Activated CD8-positive, alpha-beta memory T cell treated with anti-CD3 and anti-CD28 coated beads, Interleukin-2, amount 10 ng/mL, durations not matched to agents 7 days and 5 days (primary cell): ENCODE measurements around the gene HEMK1. TPM values are rescaled to one million over a fixed set of nuclear protein-coding genes. Genes with fewer than 3 reads are reported as not detected.
A peak's percentile ranks its signal among the peaks of the same experiment; 100 is the strongest.

Source experiments
- ATAC-seq: fragments of 150-1000 bp; cut with Tn5 transposase; one replicate; pipeline ENCODE4 v1.10.0; 2021; ENCODE audit warnings: moderate library complexity
- CTCF ChIA-PET: fragments of 350-600 bp; sonication (Branson Sonifier 250); formaldehyde crosslinking; loops from one replicate; lab custom pipeline; 2021; ENCODE audit warnings: antibody characterized with exemption; lab: Charles Lee
- DNase-seq: peaks from one replicate; pipeline ENCODE4 v3.0.0-alpha.2; 2020
- H3K27ac Mint-ChIP-seq: one replicate; pipeline ENCODE4 v1.8.0; 2021; ENCODE audit warnings: mild to moderate bottlenecking, mixed read lengths
- H3K27me3 Mint-ChIP-seq: one replicate; pipeline ENCODE4 v1.8.0; 2021; ENCODE audit warnings: mixed read lengths
- H3K36me3 Mint-ChIP-seq: one replicate; pipeline ENCODE4 v1.8.0; 2021; ENCODE audit warnings: mild to moderate bottlenecking, mixed read lengths
- H3K4me1 Mint-ChIP-seq: one replicate; pipeline ENCODE4 v1.8.0; 2021; ENCODE audit warnings: mixed read lengths
- H3K4me3 Mint-ChIP-seq: one replicate; pipeline ENCODE4 v1.8.0; 2021; ENCODE audit warnings: mild to moderate bottlenecking, moderate library complexity, mixed read lengths
- H3K9me3 Mint-ChIP-seq: one replicate; pipeline ENCODE4 v1.8.0; 2022; ENCODE audit warnings: low read depth, mixed read lengths
- total RNA-seq, 2 experiments: library from RNA; stranded (reverse); gene quantifications; one replicate each; pipeline ENCODE4 v1.2.3, GENCODE V29; 2021

HEMK1 gene
- total RNA-seq, 2 experiments from 2014 or later, result 49.9 to 61.3 TPM

DNA sequence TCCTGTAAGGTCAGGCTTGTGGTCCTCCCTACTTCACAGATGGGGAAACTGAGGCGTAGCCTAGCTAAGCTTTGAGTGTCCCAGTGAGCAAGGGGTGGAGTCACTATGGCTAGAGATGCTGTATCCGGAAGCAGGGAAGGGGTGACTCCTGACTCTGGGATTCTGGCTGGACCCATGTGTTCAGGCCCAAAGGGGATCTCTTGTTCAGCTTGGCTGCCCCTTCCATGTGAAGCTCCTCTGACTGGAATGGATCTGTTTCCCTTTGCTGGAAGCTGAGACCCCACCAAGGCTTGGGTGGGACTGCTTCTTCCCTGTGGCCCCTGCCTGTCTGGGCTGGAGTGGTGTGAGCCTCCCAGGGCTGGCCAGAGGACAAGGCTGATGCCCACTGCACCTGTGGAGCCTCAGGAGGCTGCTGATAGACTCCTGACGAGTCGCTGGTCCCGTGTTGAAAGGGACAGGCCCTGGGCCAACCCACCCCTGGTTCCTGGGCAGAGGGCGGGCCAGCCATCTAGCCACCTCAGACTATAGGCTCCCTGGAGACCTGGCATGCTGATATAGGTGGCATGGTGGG is 48.7 kb downstream of the HEMK1 start:
- Mint-ChIP-seq H3K9me3 (no peaks in the 10 kb centered on the region), H3K36me3 (peaks cover 37% of the 10 kb centered on the region), H3K4me3 (peak overlapping the region; percentile 88), H3K27me3 (no peaks in the 10 kb centered on the region), H3K27ac (peak overlapping the region; percentile 87), H3K4me1 (peaks cover 72% of the 10 kb centered on the region)
- DNase-seq (no peak), ATAC-seq (no peak)
- CTCF ChIA-PET, result interaction anchor here (1.0 to 25.1 kb wide), 7 partner anchors 10 to 772 kb away, joined by 5 to 859 read pairs (median 143); partner anchors contain the start of genes C3orf18 and HEMK1

DNA sequence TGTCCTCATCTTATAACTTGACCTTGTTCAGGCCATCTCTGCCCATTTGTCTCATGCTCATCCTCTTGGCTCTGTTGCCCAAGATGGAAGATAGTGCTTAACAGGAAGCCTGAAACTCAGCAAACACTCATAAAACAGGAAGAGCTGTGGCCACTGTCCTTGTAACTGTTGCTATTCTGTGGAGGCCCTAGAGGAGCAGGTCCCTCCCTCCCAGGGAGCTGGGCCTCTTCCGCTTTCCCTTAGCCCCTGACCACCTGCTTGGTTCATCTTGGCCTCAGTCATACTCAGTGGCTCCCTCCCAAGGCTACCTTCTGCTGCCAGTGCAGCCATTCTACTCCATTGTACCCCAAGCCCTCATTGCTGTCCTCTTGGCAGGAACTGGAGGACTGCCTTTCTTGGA is 51.1 kb downstream of the HEMK1 start:
- H3K9me3 Mint-ChIP-seq, result no peaks in the 10 kb centered on the region
- DNase-seq (no peak), ATAC-seq (peak; percentile 5)
- no peaks in the 10 kb centered on the region for H3K27me3 Mint-ChIP-seq
- peaks cover 78% of the 10 kb centered on the region for H3K4me1 Mint-ChIP-seq
- peak overlapping the region; percentile 88 for H3K4me3 Mint-ChIP-seq
- CTCF ChIA-PET, result interaction anchor here (0.6 to 25.1 kb wide), 15 partner anchors 8 to 769 kb away, joined by 3 to 859 read pairs (median 4); partner anchors contain the start of genes C3orf18, CISH, DOCK3 and HEMK1
- peak overlapping the region; percentile 87 for H3K27ac Mint-ChIP-seq
- H3K36me3 Mint-ChIP-seq, result peaks cover 34% of the 10 kb centered on the region

DNA sequence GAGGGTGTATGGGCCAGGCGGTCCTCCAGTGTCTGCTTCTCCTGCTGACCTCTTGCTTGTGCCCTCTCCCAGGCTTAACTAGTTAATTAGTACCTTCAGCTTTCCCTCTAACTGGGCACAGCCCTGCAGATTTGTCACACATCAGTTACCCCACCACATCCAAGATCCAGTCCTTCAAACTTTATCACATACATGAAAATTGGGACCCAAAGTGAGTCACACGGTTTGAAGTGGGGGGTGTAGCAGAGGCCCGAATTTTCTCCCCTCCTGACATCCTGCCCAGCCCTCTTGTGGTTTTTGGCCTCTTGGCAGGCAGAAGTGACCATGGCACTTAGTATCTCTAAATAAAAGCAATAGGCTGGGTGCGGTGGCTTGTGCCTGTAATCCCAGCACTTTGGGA is 51.5 kb downstream of the HEMK1 start:
- DNase-seq (no peak), ATAC-seq (no peak)
- peak overlapping the region; percentile 87 for H3K27ac Mint-ChIP-seq
- H3K9me3 Mint-ChIP-seq, result no peaks in the 10 kb centered on the region
- H3K4me3 Mint-ChIP-seq, result peak overlapping the region; percentile 88
- CTCF ChIA-PET, result interaction anchor here (0.7 to 25.1 kb wide), 13 partner anchors 10 to 769 kb away, joined by 3 to 859 read pairs (median 4); partner anchors contain the start of genes C3orf18, DOCK3 and HEMK1
- H3K4me1 Mint-ChIP-seq, result peaks cover 77% of the 10 kb centered on the region
- peaks cover 34% of the 10 kb centered on the region for H3K36me3 Mint-ChIP-seq
- no peaks in the 10 kb centered on the region for H3K27me3 Mint-ChIP-seq

DNA sequence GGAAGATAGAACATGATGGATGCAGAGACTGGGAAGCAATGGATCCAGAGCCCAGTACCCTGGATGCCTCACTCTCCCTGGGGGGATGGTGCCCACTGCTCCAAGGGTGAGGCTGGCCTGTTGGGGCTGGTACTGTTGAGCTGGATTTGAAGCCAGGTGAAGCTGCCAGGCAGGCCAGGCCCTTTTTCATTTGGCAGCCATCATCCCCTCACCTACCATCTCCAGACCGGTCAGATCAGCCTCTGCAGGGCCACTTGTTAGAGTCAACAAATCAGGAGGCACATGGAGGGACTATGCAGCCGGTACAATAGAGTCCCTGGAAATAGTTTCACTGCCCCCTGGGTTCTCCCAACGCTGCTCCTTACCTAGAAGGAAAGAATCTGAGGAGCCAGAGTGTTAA is 53.6 kb downstream of the HEMK1 start:
- H3K27me3 Mint-ChIP-seq, result no peaks in the 10 kb centered on the region
- CTCF ChIA-PET, result interaction anchor here (1.0 to 8.7 kb wide), 4 partner anchors 9 to 53 kb away, joined by 3 to 164 read pairs (median 6); no protein-coding TSS in a partner anchor
- DNase-seq (no peak), ATAC-seq (no peak)
- no peak overlapping the region for H3K4me3 Mint-ChIP-seq
- peak overlapping the region; percentile 83 for H3K27ac Mint-ChIP-seq
- peaks cover 39% of the 10 kb centered on the region for H3K36me3 Mint-ChIP-seq
- no peaks in the 10 kb centered on the region for H3K9me3 Mint-ChIP-seq
- H3K4me1 Mint-ChIP-seq, result peaks cover 88% of the 10 kb centered on the region

DNA sequence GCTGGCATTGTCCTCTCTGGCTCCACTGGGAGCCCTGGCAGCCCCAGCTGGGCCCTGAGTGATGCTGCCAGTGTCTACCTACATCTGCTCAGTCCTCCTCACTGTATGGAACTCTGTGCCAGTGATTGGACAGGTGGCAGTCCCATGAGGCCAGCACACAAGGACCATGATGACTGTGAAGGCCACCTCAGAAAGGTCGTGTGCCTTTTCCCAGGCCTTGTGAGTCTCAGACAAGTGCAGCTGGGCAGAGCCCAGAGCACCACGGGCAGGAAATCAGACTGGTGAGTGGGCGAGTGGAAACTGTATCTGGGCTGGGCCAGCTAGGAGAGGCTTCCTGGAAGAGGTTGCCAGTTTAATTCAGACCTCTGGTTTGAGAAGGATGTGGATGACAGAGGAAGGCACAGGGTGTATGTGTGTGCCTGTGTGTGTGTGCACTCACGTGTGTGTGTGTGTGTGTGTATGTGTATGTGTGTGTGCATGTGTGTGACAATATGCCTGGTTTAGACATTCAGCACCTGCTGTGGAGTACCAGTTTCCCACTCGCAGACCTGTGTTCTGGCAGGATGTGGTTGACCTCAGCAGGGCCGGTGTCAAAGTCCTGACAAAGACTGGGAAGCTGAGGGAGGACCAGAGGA is 54.6 kb downstream of the HEMK1 start:
- Mint-ChIP-seq H3K4me3 (peak overlapping the region; percentile 54), H3K36me3 (peaks cover 39% of the 10 kb centered on the region), H3K9me3 (no peaks in the 10 kb centered on the region), H3K4me1 (peaks cover 88% of the 10 kb centered on the region), H3K27me3 (no peaks in the 10 kb centered on the region), H3K27ac (peak overlapping the region; percentile 83)
- CTCF ChIA-PET, result interaction anchor here (0.9 to 2.5 kb wide), 8 partner anchors 8 to 66 kb away, joined by 3 to 8 read pairs (median 4); no protein-coding TSS in a partner anchor
- ATAC-seq, result peak; percentile 70
- DNase-seq, result peak; percentile 77

DNA sequence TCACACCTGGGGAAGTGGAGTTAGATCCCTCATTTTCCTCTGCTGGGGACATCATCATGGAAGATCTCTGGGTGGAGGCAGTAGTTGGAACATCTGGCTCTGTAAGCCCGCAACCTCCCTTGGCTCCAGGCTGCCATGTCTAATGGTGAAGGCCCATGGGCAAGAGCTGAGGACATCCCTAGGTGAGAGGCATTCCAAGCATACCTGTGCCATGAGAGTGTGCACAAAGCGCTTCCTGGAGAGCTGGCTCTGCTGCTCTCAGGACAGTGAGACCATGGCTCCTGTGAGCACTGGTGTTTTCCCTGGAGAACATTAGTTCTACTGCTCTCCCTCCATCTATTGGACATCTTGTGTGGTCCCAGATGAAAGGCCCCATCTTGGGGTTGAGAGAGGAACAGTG is 55.3 kb downstream of the HEMK1 start:
- DNase-seq, result no peak
- H3K27me3 Mint-ChIP-seq, result no peaks in the 10 kb centered on the region
- peak overlapping the region; percentile 83 for H3K27ac Mint-ChIP-seq
- ATAC-seq, result no peak
- peak overlapping the region; percentile 54 for H3K4me3 Mint-ChIP-seq
- no peaks in the 10 kb centered on the region for H3K9me3 Mint-ChIP-seq
- CTCF ChIA-PET, result interaction anchor here (0.9 to 2.5 kb wide), 7 partner anchors 8 to 67 kb away, joined by 3 to 8 read pairs (median 5); partner anchors contain the start of gene MAPKAPK3
- peaks cover 88% of the 10 kb centered on the region for H3K4me1 Mint-ChIP-seq
- H3K36me3 Mint-ChIP-seq, result peaks cover 36% of the 10 kb centered on the region

DNA sequence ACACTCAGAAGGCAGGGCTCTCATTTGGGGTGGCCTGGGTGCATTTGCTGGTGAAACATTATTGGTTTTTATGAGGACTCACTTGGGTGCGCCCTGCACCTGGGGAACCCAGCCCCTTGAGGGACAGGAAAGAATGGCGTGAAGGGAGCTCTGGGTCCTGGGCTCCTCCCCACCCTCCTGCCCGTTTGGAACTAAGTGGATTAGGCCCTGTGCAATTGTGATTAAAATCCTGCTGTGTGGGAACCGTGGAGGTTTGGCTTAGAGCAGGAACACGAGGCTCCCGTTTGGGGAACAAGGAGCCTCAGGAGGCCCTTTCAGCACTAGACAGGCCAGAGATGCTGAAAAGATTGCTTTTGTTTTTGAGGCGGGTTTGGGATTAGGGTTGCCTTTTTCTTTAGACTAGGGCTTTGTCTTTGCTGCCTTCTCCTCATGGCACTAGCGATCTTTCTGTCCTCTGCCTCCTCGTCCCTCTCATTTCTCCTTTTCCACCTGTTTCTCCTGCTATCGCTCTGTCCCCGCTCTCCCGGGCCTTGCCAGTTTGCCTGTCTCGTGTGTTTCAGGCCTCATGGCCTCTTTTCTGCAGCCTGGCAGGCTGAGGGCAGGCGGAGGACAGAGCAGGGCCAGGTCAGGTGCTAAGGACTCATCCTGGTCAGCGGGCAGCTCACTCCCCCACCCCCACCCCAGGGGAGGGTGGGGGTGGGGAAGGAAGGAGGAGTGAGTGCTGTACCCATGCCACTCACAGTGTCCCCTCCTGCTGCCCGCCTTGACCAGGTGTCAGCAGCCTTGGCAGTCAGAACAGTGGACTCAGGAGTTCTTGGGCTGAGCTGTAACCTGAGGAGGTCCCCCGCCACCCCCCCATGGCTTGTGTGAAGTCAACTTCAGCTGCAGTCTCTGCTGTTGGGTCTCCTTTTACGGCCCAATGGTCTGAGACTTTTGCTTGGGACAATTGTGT is 56.2 kb downstream of the HEMK1 start:
- Mint-ChIP-seq H3K4me1 (peaks cover 88% of the 10 kb centered on the region), H3K4me3 (no peak overlapping the region), H3K27me3 (no peaks in the 10 kb centered on the region), H3K27ac (peak overlapping the region; percentile 83), H3K36me3 (peaks cover 32% of the 10 kb centered on the region), H3K9me3 (no peaks in the 10 kb centered on the region)
- CTCF ChIA-PET, result interaction anchor here (0.9 to 2.5 kb wide), 4 partner anchors 9 to 27 kb away, joined by 5 to 8 read pairs (median 6); partner anchors contain the start of gene MAPKAPK3
- DNase-seq, result no peak
- ATAC-seq, result no peak

DNA sequence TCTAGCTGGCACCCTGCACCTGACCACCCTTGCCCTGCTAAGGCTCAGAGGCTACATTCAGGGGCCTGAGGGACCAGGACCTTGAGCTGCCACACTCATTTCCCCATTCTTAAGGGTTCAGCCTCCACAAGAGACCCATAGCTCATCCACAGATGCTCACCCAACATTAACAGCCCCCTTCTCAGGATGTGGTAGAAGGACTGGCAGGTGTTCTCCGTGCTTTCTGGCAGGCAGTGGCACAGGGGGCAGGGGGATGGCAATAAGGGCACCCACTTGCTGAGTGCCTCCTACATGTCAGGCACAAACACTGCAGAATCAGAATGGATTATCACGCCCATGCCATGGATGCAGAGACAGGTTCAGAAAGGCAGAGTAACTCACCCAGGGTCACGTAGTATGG is 57.1 kb downstream of the HEMK1 start:
- CTCF ChIA-PET, result interaction anchor here (1.3 to 2.5 kb wide), 2 partner anchors 11 to 27 kb away, joined by 5 to 8 read pairs; no protein-coding TSS in a partner anchor
- no peak for ATAC-seq
- Mint-ChIP-seq H3K36me3 (peaks cover 30% of the 10 kb centered on the region), H3K27ac (peak overlapping the region; percentile 70), H3K9me3 (no peaks in the 10 kb centered on the region), H3K4me1 (peaks cover 90% of the 10 kb centered on the region), H3K27me3 (no peaks in the 10 kb centered on the region), H3K4me3 (no peak overlapping the region)
- DNase-seq, result no peak

DNA sequence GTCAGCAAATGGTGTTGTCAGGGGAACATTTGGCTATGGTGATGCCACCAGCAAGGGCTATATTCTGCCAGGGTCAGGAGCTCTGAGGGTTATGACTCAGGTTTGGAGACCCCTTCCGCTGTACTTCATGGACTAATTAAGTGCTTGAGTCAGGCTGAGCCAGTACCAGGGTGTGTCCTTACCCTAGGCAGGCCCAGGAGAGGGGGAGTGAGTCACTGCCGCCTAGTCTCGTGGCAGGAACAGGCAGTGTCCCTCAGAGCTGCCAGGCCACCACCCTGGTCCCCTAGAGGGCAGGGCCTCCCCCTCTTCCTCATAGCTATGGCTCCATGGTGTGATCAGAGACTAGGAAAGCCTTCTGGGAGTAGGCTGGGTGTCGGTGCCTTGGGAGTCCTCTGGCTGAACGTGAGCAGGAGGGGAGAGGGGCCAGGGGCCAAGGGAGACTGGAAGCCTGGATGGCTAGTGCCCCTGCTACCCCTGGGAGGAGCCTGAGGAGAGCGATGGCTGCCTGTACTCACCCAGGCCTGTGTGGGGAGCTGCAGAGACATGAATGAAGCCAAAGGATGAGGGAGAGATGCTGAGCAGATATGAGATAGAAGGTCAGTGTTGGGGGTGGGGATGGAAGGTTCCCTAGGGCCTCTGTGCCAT is 58.2 kb downstream of the HEMK1 start:
- Mint-ChIP-seq H3K9me3 (no peaks in the 10 kb centered on the region), H3K27ac (no peak overlapping the region), H3K4me3 (no peak overlapping the region), H3K36me3 (peaks cover 29% of the 10 kb centered on the region), H3K27me3 (no peaks in the 10 kb centered on the region), H3K4me1 (peaks cover 91% of the 10 kb centered on the region)
- ATAC-seq (peak; percentile 25), DNase-seq (no peak)
- CTCF ChIA-PET, result interaction anchor here (1.0 to 3.3 kb wide), 5 partner anchors 8 to 61 kb away, joined by 4 to 21 read pairs (median 9); partner anchors contain the start of genes C3orf18 and MAPKAPK3

DNA sequence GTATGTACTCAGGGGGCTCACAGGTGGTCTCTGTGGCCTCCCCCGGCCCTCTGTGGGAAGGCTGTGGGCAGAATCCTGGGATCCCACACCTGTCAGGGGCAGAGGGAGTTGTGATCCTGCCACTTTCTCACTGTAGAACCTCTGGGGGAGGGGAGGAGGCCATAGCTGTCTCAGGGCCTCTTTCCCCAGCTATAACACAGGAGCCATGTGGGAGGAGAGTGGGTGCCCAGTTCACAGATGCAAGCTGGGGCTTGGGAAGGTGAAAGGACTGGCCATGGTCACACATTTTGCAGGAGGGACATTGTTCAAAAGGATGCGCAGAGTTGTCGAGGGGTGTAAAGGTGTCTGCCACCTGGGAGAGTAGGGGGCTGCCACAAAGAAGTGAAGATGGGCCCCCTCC is 59.3 kb downstream of the HEMK1 start:
- CTCF ChIA-PET, result interaction anchor here (1.0 to 3.3 kb wide), 6 partner anchors 9 to 62 kb away, joined by 3 to 21 read pairs (median 7); partner anchors contain the start of genes C3orf18 and MAPKAPK3
- H3K9me3 Mint-ChIP-seq, result no peaks in the 10 kb centered on the region
- H3K4me1 Mint-ChIP-seq, result peaks cover 91% of the 10 kb centered on the region
- peaks cover 32% of the 10 kb centered on the region for H3K36me3 Mint-ChIP-seq
- H3K4me3 Mint-ChIP-seq, result no peak overlapping the region
- ATAC-seq, result no peak
- H3K27me3 Mint-ChIP-seq, result no peaks in the 10 kb centered on the region
- no peak for DNase-seq
- peak overlapping the region; percentile 28 for H3K27ac Mint-ChIP-seq

DNA sequence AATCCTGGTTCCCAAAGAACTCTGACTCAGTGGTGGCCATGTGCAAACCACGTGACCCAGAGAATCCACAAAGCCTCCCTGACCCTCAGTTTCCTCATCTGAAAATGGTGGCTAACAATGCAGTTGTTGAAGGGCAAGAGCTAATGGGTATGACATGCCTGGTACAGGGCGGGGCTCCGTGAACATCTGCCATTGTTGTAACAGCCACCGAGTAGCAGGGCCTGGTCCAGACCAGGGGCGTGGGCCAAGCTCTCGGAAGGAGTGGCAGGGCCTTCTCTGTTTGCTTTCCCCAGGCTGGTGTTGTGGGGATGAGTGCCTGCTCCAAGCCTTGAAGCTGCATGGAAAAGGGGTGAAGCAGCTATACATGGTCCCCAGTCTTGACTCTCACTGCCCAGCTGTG is 61.1 kb downstream of the HEMK1 start:
- H3K27me3 Mint-ChIP-seq, result no peaks in the 10 kb centered on the region
- peaks cover 24% of the 10 kb centered on the region for H3K36me3 Mint-ChIP-seq
- peak overlapping the region; percentile 35 for H3K27ac Mint-ChIP-seq
- no peak overlapping the region for H3K4me3 Mint-ChIP-seq
- H3K9me3 Mint-ChIP-seq, result no peaks in the 10 kb centered on the region
- CTCF ChIA-PET, result interaction anchor here (1.1 to 4.4 kb wide), 5 partner anchors 10 to 23 kb away, joined by 4 to 21 read pairs (median 16); partner anchors contain the start of gene MAPKAPK3
- ATAC-seq (no peak), DNase-seq (no peak)
- H3K4me1 Mint-ChIP-seq, result peaks cover 85% of the 10 kb centered on the region

DNA sequence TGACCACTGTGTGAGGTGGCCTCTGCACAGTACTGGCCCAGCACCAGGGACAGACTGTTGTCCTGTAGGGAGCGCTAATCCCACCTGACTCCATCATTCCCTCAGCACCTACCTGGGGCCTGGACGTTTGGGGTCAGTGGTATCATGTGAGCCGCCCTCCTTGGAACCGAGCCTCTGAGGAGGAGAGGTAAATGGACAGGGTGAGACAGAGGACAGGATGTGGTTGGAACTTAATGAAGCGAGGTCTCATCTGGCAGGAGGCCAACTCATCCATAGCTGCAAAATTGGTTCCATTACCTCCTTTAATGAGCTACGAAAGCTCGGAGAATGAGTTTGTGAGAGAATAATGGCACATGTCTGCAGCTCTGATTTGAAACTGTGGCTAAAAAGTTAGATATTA is 61.6 kb downstream of the HEMK1 start:
- Mint-ChIP-seq H3K27me3 (no peaks in the 10 kb centered on the region), H3K4me3 (no peak overlapping the region), H3K27ac (peak overlapping the region; percentile 13), H3K4me1 (peaks cover 82% of the 10 kb centered on the region), H3K9me3 (no peaks in the 10 kb centered on the region), H3K36me3 (peaks cover 24% of the 10 kb centered on the region)
- ATAC-seq, result no peak
- DNase-seq, result no peak
- CTCF ChIA-PET, result interaction anchor here (1.1 to 4.4 kb wide), 4 partner anchors 11 to 23 kb away, joined by 4 to 21 read pairs (median 12); partner anchors contain the start of gene MAPKAPK3
